ENCODE measurements around the gene PDE8A. TPM values are rescaled to one million over a fixed set of nuclear protein-coding genes. Genes with fewer than 3 reads are reported as not detected.

Gene PDE8A
- total and polyA plus RNA-seq, 2 donors (not counting 1 experiment from before 2014, with no cell fraction given): 17.7 to 26.3 TPM

DNA sequence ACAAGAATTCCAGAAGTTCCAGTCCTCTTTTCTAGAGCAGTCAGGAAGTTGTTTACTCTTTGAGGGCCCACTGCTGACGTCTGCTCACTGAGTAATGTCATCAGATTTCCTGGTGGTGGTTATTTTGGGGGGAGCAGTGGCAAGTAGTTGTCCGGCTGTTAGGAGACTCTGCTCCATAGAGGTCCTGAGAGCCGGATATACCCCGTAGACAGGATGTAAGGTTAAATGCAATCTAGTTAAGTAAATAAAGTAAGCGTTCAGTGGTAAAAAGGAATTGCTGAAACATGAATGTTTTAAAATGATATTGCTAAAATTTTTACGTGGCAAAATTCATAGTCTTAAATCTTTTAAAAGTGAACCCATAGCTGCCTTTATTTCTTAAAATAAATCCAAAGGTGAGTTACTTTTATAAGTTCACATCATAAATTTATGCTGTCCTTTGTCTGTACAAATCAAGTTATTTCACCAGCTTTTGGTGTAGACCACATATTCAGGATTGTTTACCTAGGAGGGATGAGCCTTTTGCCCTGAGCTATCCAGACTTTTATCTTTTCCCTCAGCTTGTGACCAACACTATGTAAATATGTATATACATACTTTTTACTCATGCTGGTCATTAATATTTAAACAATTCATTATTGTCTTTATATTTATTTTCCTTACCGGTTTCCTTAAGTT, 65.8 kb downstream of the PDE8A start:
- Histone ChIP-seq H3K4me2 (ENCODE audit: extremely low read depth, insufficient read depth, low read length) (peak overlapping the region; percentile 64), H3K4me1 (ENCODE audit: control insufficient read depth, extremely low read depth, insufficient read depth, low read length) (peaks cover 8% of the 10 kb centered on the region), H3K4me3 (replicated peaks in 1 of 4; ENCODE audit: control extremely low read depth in 1 of 4, insufficient read depth in 1 of 4, low read depth in 3 of 4, low read length in 4 of 4) (peak overlapping the region in 3 of 4 experiments; percentile 1 to 49 (median 15)), H3K9ac (ENCODE audit: insufficient read depth, low read length) (peak overlapping the region; percentile 50), H3K27ac (ENCODE audit: insufficient read depth, low read length) (peak overlapping the region; percentile 64), H3K79me2 (ENCODE audit: control insufficient read depth, insufficient read depth, low read length) (peaks cover 3% of the 10 kb centered on the region), H2AFZ (ENCODE audit: low read length) (peak overlapping the region; percentile 9), H3K36me3 (ENCODE audit: control insufficient read depth, insufficient read depth, low read length) (no peaks in the 10 kb centered on the region), H3K27me3 (ENCODE audit: control insufficient read depth, insufficient read depth, low read length) (no peaks in the 10 kb centered on the region), H3K9me3 (ENCODE audit: control insufficient read depth, insufficient read depth, low read depth, low read length) (no peaks in the 10 kb centered on the region), H4K20me1 (ENCODE audit: control insufficient read depth, extremely low read depth, insufficient read depth, low read length) (no peaks in the 10 kb centered on the region)
- no peak for TF ChIP-seq EZH2 (IDR thresholded peaks at IDR 0.05; ENCODE audit: low read length, missing control alignments)
- TF ChIP-seq, protein P1, sequence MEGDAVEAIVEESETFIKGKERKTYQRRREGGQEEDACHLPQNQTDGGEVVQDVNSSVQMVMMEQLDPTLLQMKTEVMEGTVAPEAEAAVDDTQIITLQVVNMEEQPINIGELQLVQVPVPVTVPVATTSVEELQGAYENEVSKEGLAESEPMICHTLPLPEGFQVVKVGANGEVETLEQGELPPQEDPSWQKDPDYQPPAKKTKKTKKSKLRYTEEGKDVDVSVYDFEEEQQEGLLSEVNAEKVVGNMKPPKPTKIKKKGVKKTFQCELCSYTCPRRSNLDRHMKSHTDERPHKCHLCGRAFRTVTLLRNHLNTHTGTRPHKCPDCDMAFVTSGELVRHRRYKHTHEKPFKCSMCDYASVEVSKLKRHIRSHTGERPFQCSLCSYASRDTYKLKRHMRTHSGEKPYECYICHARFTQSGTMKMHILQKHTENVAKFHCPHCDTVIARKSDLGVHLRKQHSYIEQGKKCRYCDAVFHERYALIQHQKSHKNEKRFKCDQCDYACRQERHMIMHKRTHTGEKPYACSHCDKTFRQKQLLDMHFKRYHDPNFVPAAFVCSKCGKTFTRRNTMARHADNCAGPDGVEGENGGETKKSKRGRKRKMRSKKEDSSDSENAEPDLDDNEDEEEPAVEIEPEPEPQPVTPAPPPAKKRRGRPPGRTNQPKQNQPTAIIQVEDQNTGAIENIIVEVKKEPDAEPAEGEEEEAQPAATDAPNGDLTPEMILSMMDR (conservative IDR thresholded peaks at IDR 0.05 in 1 of 2, IDR thresholded peaks at IDR 0.05 in 1 of 2; ENCODE audit: low read depth in 1 of 2, low read length in 2 of 2): no peak
- peak; percentile 96 to 97 for DNase-seq (ENCODE audit: low read depth in 2 of 2)

DNA sequence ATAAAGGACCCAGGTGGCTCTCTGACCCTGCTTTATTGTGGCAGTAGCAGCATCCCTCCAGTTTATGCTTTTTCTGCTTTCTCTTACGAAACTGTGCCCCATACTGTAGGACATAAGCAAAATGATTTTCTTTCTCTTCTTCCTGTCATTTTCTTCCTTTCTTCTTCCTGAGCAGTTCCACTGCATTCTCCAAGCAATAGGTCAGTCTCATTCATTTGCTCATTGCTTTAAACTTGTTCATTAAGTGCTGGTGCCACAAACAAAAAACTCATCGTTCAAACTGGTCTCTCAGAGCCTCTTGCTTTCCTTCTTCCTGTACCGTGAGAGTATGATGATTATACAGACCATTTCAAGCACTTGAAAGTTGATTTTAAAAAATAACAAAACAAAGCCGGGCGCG, 66.8 kb downstream of the PDE8A start:
- H3K79me2 ChIP-seq (ENCODE audit: control insufficient read depth, insufficient read depth, low read length): peaks cover 3% of the 10 kb centered on the region

DNA sequence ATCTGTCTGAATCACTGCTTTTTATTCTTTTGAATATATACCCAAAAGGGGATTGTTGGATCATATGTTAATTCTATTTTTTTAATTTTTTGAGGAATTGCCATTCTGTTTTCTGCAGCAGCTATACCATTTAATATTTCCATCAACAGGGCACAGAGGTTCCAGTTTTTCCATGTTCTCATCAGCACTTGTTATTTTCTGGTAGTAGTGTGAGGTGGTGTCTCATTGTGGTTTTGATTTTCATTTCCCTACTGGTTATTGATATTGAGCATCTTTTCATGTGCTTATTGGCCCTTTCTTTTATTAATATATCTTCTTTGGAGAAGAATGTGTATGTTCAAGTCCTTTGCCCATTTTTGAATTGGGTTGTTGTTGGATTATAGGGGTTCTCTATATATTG, 68.1 kb downstream of the PDE8A start:
- Histone ChIP-seq H3K4me1 (ENCODE audit: control insufficient read depth, extremely low read depth, insufficient read depth, low read length) (peaks cover 8% of the 10 kb centered on the region), H3K27ac (ENCODE audit: insufficient read depth, low read length) (no peak overlapping the region), H3K9ac (ENCODE audit: insufficient read depth, low read length) (no peak overlapping the region), H3K4me2 (ENCODE audit: extremely low read depth, insufficient read depth, low read length) (no peak overlapping the region), H3K36me3 (ENCODE audit: control insufficient read depth, insufficient read depth, low read length) (no peaks in the 10 kb centered on the region), H3K79me2 (ENCODE audit: control insufficient read depth, insufficient read depth, low read length) (peaks cover 3% of the 10 kb centered on the region), H2AFZ (ENCODE audit: low read length) (no peak overlapping the region), H3K27me3 (ENCODE audit: control insufficient read depth, insufficient read depth, low read length) (no peaks in the 10 kb centered on the region), H3K9me3 (ENCODE audit: control insufficient read depth, insufficient read depth, low read depth, low read length) (no peaks in the 10 kb centered on the region), H3K4me3 (replicated peaks in 1 of 4; ENCODE audit: control extremely low read depth in 1 of 4, insufficient read depth in 1 of 4, low read depth in 3 of 4, low read length in 4 of 4) (no peak overlapping the region), H4K20me1 (ENCODE audit: control insufficient read depth, extremely low read depth, insufficient read depth, low read length) (no peaks in the 10 kb centered on the region)
- DNase-seq (ENCODE audit: low read depth in 2 of 2): no peak
- no peak for TF ChIP-seq EZH2 (IDR thresholded peaks at IDR 0.05; ENCODE audit: low read length, missing control alignments)
- TF ChIP-seq, protein P1 (conservative IDR thresholded peaks at IDR 0.05 in 1 of 2, IDR thresholded peaks at IDR 0.05 in 1 of 2; ENCODE audit: low read depth in 1 of 2, low read length in 2 of 2): no peak

More for the DNA sequence above, 66.8 kb downstream of the PDE8A start:
- Histone ChIP-seq H3K27ac (ENCODE audit: insufficient read depth, low read length) (peak overlapping the region; percentile 64), H3K27me3 (ENCODE audit: control insufficient read depth, insufficient read depth, low read length) (no peaks in the 10 kb centered on the region), H3K9ac (ENCODE audit: insufficient read depth, low read length) (no peak overlapping the region), H3K4me3 (replicated peaks in 1 of 4; ENCODE audit: control extremely low read depth in 1 of 4, insufficient read depth in 1 of 4, low read depth in 3 of 4, low read length in 4 of 4) (peak overlapping the region in 1 of 4 experiments; percentile 1), H3K4me2 (ENCODE audit: extremely low read depth, insufficient read depth, low read length) (peak overlapping the region; percentile 4), H4K20me1 (ENCODE audit: control insufficient read depth, extremely low read depth, insufficient read depth, low read length) (no peaks in the 10 kb centered on the region), H2AFZ (ENCODE audit: low read length) (peak overlapping the region; percentile 60), H3K9me3 (ENCODE audit: control insufficient read depth, insufficient read depth, low read depth, low read length) (no peaks in the 10 kb centered on the region), H3K4me1 (ENCODE audit: control insufficient read depth, extremely low read depth, insufficient read depth, low read length) (peaks cover 8% of the 10 kb centered on the region), H3K36me3 (ENCODE audit: control insufficient read depth, insufficient read depth, low read length) (no peaks in the 10 kb centered on the region)
- DNase-seq (ENCODE audit: low read depth in 2 of 2): peak; percentile 51 to 60
- TF ChIP-seq, protein P1 (conservative IDR thresholded peaks at IDR 0.05 in 1 of 2, IDR thresholded peaks at IDR 0.05 in 1 of 2; ENCODE audit: low read depth in 1 of 2, low read length in 2 of 2): no peak
- no peak for TF ChIP-seq EZH2 (IDR thresholded peaks at IDR 0.05; ENCODE audit: low read length, missing control alignments)
